Ishikawa (cell line): ENCODE results near the gene HNRNPDL.

ENCODE experiments used
- CEBPB ChIP-seq: IDR thresholded peaks from 2 replicates; pipeline ENCODE4 v1.6.1; 2012
- CREB1 ChIP-seq: IDR thresholded peaks from 2 replicates; pipeline ENCODE4 v1.6.1; 2012; ENCODE audit warnings: low read depth
- NFIC ChIP-seq: IDR thresholded peaks from 2 replicates; pipeline ENCODE4 v1.6.1; 2012
- RAD21 ChIP-seq: IDR thresholded peaks from 2 replicates; pipeline ENCODE4 v1.6.1; 2012; ENCODE audit warnings: low read depth
- TF ChIP-seq, protein P1 (sequence below): IDR thresholded peaks from 2 replicates; pipeline ENCODE4 v1.6.1; 2012
- TF ChIP-seq, protein P2 (sequence below): IDR thresholded peaks from 2 replicates; pipeline ENCODE4 v1.6.1; 2012

DNA sequence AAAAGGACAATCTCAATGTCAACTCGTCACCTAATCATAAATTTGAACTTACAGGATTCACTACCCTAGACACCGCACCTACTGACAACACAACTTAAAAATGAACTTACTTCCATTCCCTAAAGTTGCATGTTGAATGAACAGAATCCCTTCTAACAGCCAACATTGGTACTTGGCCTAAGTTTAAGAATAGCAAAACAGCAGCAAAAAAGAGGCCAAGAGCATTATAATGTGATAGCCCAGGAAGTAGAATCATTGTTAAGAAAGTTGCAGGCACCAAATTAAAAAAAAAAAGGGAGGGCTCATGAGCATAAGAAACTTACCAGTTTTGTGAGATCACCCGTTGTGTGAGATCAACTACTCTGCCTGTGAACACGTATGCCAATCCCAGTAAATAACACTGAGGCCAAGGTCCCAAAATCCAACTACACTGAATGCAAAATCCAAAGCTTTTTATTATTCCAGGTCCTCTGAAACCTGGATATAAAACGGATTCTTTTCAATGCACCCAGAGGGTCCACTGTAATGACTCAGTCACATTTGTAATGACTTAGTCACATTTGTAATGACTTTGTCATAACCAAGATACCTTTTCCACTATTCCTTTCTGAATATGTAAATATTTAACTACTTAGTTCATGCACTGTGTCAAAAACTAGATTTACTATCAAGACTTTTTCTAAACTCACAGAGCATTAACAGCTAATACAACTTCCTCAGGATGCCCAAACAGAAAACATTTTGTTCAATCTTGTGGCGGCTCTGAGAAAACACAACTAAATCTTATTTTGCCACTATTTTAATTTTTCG is 6.8 kb downstream of the HNRNPDL start:
- TF ChIP-seq, protein P1, sequence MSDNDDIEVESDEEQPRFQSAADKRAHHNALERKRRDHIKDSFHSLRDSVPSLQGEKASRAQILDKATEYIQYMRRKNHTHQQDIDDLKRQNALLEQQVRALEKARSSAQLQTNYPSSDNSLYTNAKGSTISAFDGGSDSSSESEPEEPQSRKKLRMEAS = no peak
- TF ChIP-seq, protein P2, sequence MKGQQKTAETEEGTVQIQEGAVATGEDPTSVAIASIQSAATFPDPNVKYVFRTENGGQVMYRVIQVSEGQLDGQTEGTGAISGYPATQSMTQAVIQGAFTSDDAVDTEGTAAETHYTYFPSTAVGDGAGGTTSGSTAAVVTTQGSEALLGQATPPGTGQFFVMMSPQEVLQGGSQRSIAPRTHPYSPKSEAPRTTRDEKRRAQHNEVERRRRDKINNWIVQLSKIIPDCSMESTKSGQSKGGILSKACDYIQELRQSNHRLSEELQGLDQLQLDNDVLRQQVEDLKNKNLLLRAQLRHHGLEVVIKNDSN = no peak
- TF ChIP-seq RAD21 (no peak), CEBPB (no peak), CREB1 (no peak), NFIC (no peak)
